NCI-H146 treated with DMSO at 0.1 percent for 48 hours (cell line): ENCODE results near the gene HSP90AA1.
"Not testable (repeated sequence)": the region's sequence is repeated elsewhere in the genome, so short reads cannot be mapped to it uniquely, and the experiment has no call there.

Source experiments
- DNase-seq: peaks from one replicate; lab custom pipeline; 2025; ENCODE audit not compliant: unreplicated experiment; lab: John Stamatoyannopoulos, UW

The HSP90AA1 gene

DNA sequence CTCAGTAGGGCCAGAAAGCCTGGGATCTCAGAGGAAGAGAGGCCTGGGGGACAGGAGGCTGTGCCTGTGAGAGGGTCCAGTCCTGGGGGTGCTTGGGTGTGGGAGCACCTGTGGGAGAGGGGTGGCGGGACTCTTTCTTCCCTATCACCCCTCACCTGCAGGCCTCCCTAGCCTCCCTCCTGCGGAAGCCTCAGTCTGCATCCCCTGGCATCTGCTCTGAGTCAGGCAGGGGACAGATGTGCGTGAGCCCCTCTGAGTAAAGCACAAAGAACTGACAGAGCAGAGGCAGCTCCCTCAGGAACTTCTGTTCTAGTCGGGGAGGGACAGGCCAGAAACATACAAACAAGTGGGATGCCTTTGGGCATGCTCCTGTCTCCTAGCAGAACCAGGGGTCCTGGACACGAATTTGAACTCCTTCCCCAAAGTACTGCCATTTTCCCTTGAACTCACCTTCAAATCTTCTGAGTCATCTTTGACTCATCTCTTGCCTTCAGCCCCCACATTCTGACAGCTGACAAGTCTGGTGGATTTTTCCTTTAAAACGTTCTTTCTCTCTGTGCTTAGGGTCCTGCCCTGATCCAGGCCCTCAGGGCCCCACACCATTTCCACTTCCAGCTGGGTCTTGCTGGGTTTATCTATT is 8.5 kb upstream of the HSP90AA1 start:
- no peak for DNase-seq

DNA sequence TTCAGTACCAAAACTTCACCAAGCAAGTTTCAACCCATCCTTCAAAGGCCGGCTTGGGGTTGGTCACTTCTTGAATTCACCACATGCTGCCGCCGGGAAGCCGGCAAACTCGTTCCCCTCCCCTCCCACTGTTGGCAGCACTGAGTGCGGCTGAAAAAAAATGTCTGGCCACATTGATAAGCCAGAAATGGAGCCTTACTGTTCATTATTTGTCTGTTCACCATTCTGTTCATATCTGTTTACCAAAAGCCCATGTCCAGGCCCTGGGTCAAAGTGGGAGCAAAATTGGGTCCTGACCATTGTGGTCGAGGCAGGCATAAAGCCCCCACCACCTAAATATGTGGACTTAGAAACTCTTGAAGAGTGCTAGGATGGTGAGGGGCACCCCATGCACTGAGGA is 7.3 kb upstream of the HSP90AA1 start:
- no peak for DNase-seq

DNA sequence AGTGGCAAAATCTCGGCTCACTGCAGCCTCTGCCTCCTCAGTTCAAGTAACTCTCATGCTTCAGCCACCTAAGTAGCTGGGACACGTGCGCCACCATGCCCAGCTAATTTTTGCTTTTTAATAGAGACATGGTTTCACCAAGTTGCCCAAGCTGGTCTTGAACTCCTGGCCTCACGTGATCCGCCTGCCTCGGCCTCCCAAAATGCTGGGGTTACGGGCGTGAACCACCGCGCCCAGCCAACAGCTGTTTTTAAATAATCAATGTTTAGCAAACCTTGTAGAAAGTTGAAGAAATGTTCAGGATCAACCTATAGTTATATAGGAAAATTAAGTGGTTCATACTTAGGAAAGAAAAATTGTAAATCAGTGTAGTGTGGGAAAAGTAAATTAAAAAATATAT is 6.0 kb upstream of the HSP90AA1 start:
- no peak for DNase-seq

DNA sequence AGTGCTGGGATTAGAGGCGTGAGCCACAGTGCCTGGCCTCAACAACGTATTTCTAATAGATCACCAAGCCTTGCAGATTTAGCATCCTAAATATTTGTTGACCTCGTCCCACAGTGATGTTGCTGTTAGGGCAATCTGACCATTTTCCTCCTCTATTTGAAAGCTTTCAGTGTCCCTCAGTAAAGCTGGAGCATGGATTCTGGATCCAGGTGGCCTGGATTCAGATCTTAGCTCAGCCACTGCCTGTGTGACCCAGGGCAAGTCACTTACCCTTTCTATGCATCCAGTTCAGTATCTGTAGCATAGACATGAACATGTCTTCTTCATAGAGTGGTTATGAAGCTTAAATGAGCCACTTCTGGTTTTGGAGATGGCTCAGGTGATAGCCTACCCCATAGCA is 3.9 kb upstream of the HSP90AA1 start:
- no peak for DNase-seq

DNA sequence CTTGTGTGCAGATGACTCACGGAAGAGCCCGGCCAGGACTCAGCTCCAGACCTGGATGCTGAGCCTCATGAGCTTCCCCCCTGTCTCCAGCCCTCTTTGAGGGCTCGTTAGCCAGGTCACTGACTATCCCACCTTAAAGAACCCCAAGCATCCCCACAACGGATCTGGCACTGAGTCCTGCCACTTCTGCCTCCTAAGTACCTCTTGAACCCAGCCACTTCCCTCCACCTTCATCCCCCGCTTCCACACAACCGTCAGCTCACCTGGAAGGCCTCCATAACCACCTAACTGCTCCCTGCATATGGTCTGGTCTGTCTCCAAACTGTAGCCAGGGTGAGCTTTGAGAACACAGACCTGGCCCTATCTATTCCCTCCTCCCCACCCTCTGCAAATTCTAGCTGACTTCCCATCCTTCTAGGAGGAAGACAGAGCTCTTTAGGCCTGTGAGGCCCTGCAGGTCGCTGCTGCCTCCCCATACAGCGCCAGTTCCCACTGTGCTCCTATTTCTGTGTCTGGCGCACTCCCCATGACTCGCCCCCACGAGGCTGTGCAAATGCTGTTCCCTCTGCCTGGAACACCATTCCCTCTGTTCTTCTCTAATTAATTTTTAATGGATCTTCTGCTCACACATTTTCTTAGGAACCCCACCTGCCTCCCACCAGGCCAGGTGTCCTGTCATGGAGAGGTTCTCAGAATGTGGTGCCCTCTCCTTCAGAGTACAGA is 2.9 kb upstream of the HSP90AA1 start:
- DNase-seq, result no peak

DNA sequence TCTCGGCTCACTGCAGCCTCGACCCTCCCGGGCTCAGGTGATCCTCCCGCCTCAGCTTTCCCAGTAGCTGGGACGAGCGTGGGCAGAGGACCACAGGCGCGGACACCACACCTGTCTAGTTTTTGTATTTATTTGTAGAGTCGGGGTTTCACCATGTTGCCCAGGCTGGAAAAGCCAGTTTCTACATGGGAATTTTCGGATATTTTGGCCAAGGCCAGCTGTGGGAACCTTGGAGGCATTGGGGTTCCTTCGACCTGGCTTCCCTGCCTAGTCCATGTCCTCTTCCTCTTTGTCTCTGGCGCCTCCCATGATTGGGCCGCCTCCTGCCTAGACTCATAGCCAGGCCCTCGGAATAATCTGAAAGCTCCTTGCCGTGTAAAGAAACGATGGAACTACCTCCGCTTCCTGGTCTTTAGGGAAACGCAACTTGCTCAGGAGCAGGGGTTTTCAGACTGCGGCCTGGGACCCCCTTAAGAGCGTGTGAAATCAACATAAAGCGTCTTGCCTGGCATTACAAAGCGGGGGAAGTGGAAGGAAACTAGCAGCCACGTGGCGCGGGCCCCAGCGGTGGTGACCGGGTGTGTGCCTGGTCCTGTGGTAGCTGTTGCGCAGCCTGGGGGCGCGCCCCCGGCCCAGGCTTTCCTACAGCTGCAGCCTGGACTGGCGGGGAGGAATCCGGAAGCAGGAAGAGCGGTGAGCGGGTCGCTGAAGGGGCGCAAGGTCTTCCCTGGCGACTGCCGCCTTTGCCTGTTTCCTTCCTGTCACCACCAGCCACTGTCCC is 1.4 kb upstream of the HSP90AA1 start:
- DNase-seq, result no peak

DNA sequence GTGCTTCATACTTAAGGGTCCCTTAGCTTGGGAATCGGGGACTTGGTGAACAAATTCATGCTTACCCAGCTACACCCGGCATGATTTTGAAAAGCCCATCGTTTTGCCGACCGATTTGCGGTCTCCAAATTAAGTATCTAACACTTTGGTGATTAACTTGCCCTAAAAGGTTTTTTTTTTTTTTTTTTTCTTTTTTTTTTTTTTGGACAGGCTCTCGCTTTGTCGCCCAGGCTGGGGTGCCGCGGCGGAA is 843 bp upstream of the HSP90AA1 start:
- DNase-seq, result no peak

DNA sequence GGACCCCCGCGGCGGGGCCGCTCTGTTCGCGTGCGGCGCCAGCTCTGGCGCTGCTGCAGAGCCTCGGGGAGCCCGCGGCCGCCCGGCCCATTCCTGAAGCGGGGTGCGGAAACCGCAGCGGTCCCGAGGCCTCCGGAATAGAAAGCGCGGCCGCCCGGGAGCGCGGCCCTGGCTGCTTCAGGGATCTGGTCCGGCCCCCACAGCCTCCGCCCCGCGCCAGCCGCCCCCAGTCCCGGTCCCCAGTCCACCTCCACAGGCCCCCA is 204 bp downstream of the HSP90AA1 start:
- DNase-seq, result no peak

DNA sequence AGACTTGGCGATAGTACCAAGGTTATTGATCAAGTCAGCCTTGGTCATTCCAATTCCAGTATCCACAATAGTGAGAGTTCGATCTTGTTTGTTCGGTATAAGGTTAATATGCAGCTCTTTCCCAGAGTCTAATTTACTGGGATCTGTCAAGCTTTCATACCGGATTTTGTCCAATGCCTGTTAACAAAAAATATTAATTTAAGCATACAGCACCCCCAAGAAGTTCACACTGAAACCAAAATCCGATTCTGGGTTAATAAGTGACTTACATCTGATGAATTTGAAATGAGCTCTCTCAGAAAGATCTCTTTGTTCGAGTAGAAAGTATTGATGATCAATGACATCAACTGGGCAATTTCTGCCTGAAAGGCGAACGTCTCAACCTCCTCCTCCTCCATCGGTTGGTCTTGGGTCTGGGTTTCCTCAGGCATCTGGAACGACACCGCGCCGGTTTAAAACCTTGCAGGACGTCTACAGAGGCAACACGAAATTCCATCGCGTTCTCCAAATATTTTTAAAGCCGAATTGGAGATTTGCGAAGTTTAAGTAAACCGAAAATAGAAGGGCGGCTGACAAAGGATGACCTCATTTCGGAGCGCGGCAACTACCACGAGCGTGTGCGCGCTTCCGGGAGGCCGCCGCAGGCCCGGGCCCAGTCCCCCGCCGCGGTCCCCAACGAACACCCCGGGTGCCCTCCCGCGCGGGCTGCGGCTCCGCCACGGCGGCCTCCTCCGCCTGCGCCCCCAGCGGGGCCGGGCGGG is 716 bp downstream of the HSP90AA1 start:
- DNase-seq, result peak; percentile 3

DNA sequence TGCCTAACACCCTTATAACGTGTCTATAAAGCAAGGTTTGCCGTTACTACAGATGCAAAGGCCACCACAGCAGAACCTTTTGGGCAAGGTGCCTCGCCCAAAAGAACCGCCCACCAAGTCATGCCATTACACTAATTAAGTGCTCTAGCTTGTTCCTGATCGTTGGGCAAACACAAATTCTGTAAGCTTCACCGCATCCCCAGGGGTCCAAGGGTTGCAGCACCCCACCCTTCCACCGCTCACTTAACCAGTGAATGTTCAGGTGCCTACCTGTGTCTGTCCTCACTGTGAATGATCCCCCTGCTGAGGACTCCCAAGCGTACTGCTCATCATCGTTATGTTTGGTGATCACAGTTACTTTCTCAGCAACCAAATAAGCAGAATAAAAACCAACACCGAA is 1.4 kb downstream of the HSP90AA1 start:
- DNase-seq, result no peak

DNA sequence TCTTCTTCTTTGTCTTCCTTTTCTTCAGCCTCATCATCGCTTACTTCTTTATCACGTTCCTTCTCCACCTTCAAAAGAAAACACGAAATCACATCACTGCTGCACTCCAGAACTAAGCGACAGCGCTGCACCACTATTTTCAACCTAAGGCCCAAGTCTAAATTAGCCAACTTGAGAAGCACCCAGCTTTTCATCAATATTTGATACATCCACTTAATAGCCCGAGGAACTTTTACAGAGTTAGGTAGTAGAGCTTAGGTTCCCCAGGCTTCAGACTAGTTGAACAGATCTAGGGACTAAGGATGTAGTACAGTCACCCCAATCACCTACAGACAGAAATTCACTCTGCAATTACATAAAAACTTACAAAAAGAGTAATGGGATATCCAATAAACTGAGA is 1.9 kb downstream of the HSP90AA1 start:
- DNase-seq, result no peak

DNA sequence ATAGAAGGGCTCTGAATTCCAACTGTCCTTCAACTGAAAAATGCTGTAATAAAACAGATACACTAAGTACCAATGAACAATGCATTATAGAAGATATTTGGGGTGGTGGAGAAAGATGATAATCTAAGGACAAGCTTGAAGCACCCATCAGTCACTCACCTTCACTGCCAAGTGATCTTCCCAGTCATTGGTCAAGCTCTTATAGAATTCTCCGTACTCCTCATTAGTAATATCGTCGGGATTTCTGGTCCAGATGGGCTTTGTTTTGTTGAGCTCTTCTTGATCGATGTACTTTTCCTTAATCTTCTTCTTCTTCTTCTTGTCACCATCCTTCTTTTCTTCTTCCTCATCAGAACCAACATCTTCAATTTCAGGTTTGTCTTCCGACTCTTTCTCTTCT is 2.3 kb downstream of the HSP90AA1 start:
- DNase-seq, result not testable (repeated sequence)

DNA sequence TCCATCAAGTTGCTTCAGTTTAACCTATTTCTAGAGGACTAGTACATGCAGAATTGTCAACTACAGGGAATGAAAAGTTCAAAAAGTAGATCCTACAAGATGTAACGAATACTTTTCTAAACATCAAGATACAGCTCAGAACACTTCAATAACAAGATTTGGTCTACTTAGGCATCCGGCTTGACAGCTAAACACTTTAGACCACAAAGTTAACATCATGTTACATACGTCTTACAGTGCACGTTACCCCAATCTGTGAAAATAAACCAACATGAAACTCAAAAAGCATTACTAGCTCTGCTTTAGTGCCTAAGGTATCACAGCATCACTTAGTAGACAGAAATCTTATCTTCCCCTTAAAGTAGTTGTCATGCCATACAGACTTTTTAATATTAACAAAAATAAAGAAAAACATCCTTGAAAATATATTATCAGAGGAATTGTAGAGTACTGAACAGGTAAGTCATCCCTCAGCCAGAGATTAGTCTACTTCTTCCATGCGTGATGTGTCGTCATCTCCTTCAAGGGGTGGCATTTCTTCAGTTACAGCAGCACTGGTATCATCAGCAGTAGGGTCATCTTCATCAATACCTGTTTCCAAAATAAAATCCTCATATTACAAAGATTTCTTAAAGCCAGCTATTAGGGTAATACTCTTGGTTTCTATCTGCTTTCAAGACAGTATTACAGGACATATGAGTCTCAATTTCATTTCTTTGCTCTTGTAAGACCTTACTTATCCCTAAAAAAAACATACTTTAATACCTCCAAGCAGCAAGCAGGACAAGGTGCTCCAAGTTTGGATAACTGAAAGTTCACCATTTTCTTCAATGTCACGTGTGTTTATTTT is 5.4 kb downstream of the HSP90AA1 start:
- no peak for DNase-seq

DNA sequence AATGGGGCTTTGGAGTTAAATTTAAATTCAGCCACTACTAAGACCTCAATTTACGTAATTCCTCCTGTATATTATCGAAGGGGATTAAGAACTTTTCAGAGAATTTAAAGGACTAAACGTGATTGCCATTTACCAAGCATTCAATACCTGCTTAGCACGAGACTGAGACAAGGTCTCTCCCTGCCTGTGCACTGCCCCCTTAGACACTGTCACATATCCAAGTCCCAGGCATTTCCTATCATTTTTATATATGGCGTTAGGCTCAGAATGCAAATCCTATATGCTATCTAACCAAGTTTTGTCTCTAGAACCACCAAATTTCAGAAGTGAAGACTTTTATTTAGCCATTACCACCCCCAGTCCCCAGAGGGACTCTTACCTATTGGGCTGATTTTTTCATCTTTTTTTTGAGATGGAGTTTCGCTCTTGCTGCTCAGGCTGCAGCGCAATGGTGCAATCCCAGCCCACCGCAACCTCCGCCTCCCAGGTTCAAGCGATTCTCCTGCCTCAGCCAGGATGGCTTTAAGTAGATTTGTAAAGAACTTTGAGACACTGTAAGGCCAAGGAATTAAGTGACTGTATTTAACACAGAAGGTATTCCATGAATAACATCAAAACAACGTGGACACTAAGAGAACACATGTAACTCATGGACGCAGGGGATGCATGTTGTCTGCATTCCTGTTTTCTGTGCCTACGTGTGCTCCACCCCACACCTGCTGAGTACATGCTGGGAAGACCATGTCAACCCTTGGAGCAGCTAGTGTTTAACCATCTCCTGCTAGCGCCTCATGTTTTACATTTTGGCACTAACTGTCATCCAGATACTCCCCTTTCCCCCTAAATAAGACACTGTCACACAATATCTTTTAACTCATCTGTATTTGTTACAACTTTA is 6.4 kb downstream of the HSP90AA1 start:
- no peak for DNase-seq

DNA sequence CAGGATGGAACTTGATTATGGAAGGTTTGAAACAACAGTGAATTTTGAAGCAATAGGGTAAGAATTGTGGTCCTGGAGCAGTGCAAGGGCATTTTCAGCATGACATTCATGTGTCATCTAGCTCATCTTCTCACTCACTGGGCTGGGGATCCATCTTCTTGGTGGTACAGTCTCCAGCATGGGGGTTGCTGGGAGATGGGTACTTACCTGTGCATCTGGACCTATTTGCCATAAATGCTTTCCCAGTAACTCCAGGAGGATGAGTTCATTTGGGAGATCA is 7.2 kb downstream of the HSP90AA1 start:
- DNase-seq, result no peak

DNA sequence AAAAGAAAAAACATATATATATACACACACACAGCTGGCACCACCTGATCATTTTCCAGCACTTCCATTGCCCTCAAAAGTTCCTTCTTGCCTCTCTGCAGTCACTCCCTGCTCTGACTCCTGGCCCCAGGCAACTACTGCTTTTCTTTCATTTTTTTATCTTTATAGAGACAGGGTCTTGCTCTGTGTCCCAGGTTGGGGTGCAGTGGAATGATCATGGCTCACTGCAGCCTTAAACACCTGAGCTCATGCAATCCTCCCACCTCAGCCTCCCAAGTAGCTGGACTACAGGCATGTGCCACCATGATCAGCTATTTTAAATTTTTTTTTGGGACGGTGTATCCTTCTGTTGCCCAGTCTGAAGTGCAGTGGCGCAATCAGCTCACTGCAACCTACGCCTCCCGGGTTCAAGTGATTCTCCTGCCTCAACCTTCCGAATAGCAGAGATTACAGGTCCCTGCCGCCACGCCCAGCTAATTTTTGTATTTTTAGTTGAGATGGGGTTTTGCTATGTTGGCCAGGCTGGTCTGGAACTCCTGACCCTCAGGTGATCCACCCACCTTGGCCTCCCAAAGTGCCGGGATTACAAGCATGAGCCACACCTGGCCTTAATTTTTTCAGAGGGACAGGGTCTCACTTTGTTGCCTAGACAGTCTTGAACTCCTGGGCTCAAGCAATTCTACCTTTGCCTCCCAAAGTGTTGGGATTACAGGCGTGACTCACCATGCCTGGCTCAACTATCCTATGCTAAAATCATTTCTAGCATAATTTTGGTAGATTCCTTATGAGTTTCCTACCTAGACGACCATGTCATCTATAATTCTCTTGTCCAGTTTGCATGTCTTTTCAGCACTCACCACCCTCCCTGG is 7.8 kb downstream of the HSP90AA1 start:
- DNase-seq, result no peak

DNA sequence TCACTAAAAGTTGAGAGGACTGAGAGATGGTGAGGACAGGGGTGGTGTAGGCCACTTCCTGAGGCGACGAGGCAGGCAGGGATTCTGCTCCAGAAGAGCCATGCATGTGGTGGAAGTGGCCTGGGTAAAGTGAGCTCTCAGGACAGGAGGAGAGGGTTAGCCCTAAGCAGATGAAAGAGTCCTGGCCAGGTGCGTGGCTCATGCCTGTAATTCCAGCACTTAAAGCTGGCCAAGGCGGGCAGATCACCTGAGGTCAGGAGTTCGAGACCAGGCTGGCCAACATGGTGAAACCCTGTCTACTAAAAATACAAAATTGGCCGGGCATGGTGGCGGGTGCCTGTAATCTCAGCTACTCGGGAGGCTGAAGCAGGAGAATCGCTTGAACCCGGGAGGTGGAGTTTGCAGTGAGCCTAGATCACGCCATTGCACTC is 8.5 kb downstream of the HSP90AA1 start:
- DNase-seq, result not testable (repeated sequence)

DNA sequence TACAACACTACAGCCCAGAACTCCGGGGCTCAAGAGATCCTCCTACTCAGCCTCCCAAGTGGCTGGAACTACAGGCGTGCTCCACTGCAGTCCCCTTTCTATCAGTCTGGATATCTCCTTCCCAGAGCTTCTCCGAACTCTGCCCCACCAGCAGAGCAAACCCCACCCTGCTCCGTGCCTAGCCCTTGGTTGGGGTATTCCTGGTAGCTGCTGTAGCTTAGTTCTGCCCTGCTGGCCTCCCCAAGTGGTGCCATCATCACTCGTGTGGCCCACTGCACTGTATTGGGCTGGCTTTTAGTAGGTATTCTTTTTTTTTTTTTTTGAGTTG is 9.5 kb downstream of the HSP90AA1 start:
- no peak for DNase-seq

DNA sequence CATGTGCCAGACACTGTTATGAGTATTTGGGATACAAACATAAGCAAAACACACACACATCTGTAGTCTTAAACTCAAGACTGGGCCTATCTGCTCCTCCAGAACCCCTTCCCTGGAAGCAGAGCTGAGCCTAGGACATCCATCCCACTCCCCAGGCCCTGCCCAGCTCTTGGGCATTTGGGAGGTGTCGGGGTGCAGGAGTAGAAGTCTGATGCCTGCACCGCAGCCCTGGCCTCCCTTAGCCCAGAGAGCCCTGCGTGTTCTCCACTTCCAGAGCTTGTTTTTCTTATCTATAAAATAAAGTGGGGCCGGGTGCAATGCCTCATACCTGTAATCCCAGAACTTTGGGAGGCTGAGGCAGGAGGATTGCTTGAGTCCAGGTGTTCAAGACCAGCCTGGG is 11.7 kb downstream of the HSP90AA1 start:
- DNase-seq, result no peak
